Heart left ventricle (tissue), 16 donors: Measurements from ENCODE around the gene CDKN3. TPM values are rescaled to one million over a fixed set of nuclear protein-coding genes. Genes with fewer than 3 reads are reported as not detected.
"Not testable (repeated sequence)": the region's sequence is repeated elsewhere in the genome, so short reads cannot be mapped to it uniquely, and the experiment has no call there.

Experiments
- ATAC-seq, 4 donors: fragments of 200-7000 bp; cut with Tn5 transposase; one replicate each; pipeline ENCODE4 v1.9.1; 2020 to 2022; ENCODE audit warnings: moderate library complexity in 4 of 4, mild to moderate bottlenecking in 3 of 4, moderate number of reproducible peaks in 1 of 4
- DNase-seq, 5 donors: peaks; one replicate each; pipeline ENCODE4 v3.0.0-alpha.2; 2020
- H3K27ac ChIP-seq, 12 donors: fragments of 200-600 bp; sonication (generic) in 4 of 12; one replicate each; pipeline versions ENCODE4 v1.5.0 to v1.8.0; 2016 to 2022; ENCODE audit warnings: mild to moderate bottlenecking in 2 of 12
- H3K27me3 ChIP-seq, 9 donors: fragments of 200-600 bp; sonication (generic) in 2 of 9; one replicate each; pipeline versions ENCODE4 v1.5.1 to v1.8.0; 2016 to 2022; ENCODE audit warnings: mild to moderate bottlenecking in 3 of 9
- H3K36me3 ChIP-seq, 9 donors: fragments of 200-600 bp; sonication (generic) in 2 of 9; one replicate each; pipeline versions ENCODE4 v1.5.0 to v1.8.0; 2018 to 2022; ENCODE audit warnings: mild to moderate bottlenecking in 2 of 9
- H3K4me1 ChIP-seq, 12 donors: fragments of 200-600 bp; sonication (generic) in 4 of 12; one replicate each; pipeline versions ENCODE4 v1.5.0 to v1.8.0; 2016 to 2022; ENCODE audit warnings: mild to moderate bottlenecking in 3 of 12
- H3K4me3 ChIP-seq, 12 donors: fragments of 200-600 bp; sonication (generic) in 4 of 12; one replicate each; pipeline versions ENCODE4 v1.5.0 to v1.8.0; 2017 to 2022; ENCODE audit warnings: mild to moderate bottlenecking in 9 of 12, moderate library complexity in 4 of 12
- H3K9me3 ChIP-seq, 12 donors: fragments of 200-600 bp; sonication (generic) in 4 of 12; one replicate each; pipeline versions ENCODE4 v1.5.0 to v1.8.0; 2016 to 2022; ENCODE audit warnings: mild to moderate bottlenecking in 1 of 12
- POLR2A ChIP-seq, 2 donors: fragments of 450-650 bp; IDR thresholded peaks; one replicate each; pipeline ENCODE4 v1.6.1; 2017; ENCODE audit warnings: antibody characterized with exemption in 2 of 2, mild to moderate bottlenecking in 2 of 2, moderate library complexity in 2 of 2
- WGBS, 4 donors: extraction: QIAGEN DNeasy Blood & Tissue Kit in 2 of 4; methylation state at CpG; one replicate each; pipeline versions ENCODE4 v1.1.5 to v1.1.7; 2013 to 2018; 5-methylcytosine and 5-hydroxymethylcytosine counted together
- intact Hi-C, 10 donors: fragments of 100-400 bp; cut with DNase I; formaldehyde crosslinking; loops; one replicate each; pipeline versions ENCODE4 v1.11.1 to v1.14.2; 2022
- polyA plus RNA-seq, 2 donors: library from polyadenylated mRNA; stranded (reverse); fragments of 200-250 nt; gene quantifications; one replicate each; pipeline ENCODE4 v1.2.3, GENCODE V29; 2013
- total RNA-seq, 9 donors: library from RNA; depleted of rRNA in 2 of 9; stranded (reverse); fragments of >200 nt in 2 of 9; fragmentation: NEBNext Ultra II Directional in 3 of 9; extraction: Animal tissue kit (Norgen Biotek cat#: 25700) in 3 of 9; gene quantifications; one replicate each; pipeline versions ENCODE4 v1.1.0 to v1.2.4, GENCODE V29; 2016 to 2023
- TF ChIP-seq, protein P1 (sequence below), 12 donors: fragments of 200-600 bp; sonication (generic) in 4 of 12; IDR thresholded peaks; one replicate each; pipeline versions ENCODE4 v1.5.0 to v1.8.0; 2018 to 2022; ENCODE audit warnings: antibody characterized with exemption in 12 of 12, mild to moderate bottlenecking in 5 of 12
- donor health status: ischemic (EF 13 %, LVEDD 7.1; RV severe dilation, severe dysfunction).
- donor health status: healthy with polysubstance abuse.
- donor health status: DM: no; HTN: yes; CAD: no.
- donor health status: DM: no; HTN: no; CAD: no.
- donor health status: ischemic (EF 25% LVEDD 6.9; RV normal size, moderate dysfunction).
- donor health status: ischemic (EF 25% LVEDD 5.7; RV mildly dilated, moderate dysfunction).
- donor health status: healthy.
- donor health status: DM: yes; HTN: yes; CAD: no.
- donor health status: ischemic (EF 35%, LVEDD 5.7; RV mildly dilated, moderate dysfunction).
- donor health status: nonischemic (EF 11% LVEDD 7.7; RV severe dilation, severe dysfunction).
- donor health status: DM: yes; HTN: yes; CAD: no.
- donor health status: PGD.
- donor health status: ischemic (EF 29% LVEDD 5.4; RV normal size, mild dysfunction).
- donor health status: nonischemic (EF 23%, LVEDD 6.1; RV moderate dilation, normal function).

CDKN3 gene
- total and polyA plus RNA-seq, 11 donors, result 1.9 to 25.5 (median 4.4) TPM

DNA sequence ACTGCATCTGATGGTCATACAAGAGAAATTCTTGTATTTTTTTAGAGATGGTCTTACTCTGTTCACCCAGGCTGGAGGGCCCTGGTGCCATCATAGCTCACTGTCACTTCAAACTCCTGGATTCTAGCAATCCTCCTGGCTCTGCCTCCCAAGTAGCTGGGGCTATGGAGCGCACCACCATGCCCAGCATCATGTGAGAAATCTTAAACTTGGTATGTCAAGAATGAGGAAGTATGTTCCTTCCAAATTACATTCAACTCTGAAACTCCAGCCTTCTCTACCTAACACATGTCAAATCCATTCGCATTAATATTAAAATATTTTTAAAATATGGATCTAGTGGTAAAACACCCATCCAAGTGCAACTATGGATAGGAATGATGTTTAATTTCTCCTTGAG lies 27.5 kb upstream of the CDKN3 start:
- intact Hi-C loops, result loop anchor here in 1 of 10 donors (5.0 kb wide), 1 partner anchor 48 kb away; no protein-coding TSS in a partner anchor
- H3K27ac ChIP-seq, result no peak overlapping the region
- no peak for ATAC-seq
- TF ChIP-seq POLR2A (IDR thresholded peaks at IDR 0.05), result no peak
- TF ChIP-seq, protein P1, sequence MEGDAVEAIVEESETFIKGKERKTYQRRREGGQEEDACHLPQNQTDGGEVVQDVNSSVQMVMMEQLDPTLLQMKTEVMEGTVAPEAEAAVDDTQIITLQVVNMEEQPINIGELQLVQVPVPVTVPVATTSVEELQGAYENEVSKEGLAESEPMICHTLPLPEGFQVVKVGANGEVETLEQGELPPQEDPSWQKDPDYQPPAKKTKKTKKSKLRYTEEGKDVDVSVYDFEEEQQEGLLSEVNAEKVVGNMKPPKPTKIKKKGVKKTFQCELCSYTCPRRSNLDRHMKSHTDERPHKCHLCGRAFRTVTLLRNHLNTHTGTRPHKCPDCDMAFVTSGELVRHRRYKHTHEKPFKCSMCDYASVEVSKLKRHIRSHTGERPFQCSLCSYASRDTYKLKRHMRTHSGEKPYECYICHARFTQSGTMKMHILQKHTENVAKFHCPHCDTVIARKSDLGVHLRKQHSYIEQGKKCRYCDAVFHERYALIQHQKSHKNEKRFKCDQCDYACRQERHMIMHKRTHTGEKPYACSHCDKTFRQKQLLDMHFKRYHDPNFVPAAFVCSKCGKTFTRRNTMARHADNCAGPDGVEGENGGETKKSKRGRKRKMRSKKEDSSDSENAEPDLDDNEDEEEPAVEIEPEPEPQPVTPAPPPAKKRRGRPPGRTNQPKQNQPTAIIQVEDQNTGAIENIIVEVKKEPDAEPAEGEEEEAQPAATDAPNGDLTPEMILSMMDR (IDR thresholded peaks at IDR 0.05), result no peak
- 94 to 99% (median 97%) methylated on average over 2 of the region's 2 CpGs for WGBS, 4 donors
- H3K4me1 ChIP-seq, result peaks cover 0 to 29% (median 13%) of the 10 kb centered on the region in 12 donors
- no peaks in the 10 kb centered on the region for H3K9me3 ChIP-seq
- no peak for DNase-seq
- no peak overlapping the region for H3K4me3 ChIP-seq
- no peaks in the 10 kb centered on the region for H3K36me3 ChIP-seq
- no peaks in the 10 kb centered on the region for H3K27me3 ChIP-seq

DNA sequence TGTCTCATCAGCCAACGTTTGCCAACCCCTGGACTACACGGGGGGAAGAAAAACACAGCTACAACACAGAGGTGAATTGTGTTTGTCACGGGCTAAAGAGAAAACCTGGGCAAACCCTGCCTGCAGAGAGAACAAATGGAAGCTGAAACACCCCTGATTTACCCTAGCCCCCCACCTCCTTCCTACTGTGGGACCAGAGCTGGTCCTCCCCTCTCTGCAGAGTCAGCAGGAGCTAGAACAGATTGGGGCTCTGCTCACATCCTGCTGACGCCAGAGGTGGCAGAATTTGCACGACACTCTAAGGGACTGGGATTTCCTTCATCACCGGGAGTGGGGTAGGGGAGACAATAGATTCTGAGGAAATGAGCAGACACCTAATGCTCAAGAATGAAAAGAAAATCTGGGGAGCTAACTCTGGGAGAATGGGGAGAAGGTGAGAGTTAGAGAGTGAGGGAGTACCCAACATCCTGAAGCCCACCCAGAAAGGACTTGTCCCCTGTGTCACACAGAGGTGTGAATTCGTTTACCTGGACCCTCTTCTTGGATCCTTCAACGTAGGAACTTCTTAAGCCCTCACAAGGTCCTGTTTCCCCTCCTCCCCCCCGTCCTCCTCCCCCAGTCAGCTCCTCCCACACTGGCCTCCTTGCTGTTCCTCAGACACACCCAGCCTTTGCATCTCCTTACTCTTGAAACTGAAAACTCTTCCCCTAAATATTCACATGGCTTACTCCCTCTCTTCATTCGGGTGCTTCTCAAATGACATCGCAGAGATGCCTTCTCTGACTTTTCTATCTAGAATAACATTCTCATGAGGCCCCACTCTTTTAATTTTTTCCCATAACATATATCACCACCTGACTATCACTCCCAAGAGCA lies 26.2 kb upstream of the CDKN3 start:
- DNase-seq, result no peak
- Histone ChIP-seq H3K27me3 (no peaks in the 10 kb centered on the region), H3K27ac (no peak overlapping the region), H3K9me3 (no peaks in the 10 kb centered on the region), H3K4me3 (no peak overlapping the region), H3K36me3 (no peaks in the 10 kb centered on the region), H3K4me1 (peaks cover 0 to 17% (median 4%) of the 10 kb centered on the region in 12 donors)
- TF ChIP-seq, protein P1 (IDR thresholded peaks at IDR 0.05), result no peak
- TF ChIP-seq POLR2A (IDR thresholded peaks at IDR 0.05), result no peak
- intact Hi-C loops, result no loop called here
- no peak for ATAC-seq
- 53 to 57% (median 54%) methylated on average over 11 of the region's 11 CpGs for WGBS, 4 donors

DNA sequence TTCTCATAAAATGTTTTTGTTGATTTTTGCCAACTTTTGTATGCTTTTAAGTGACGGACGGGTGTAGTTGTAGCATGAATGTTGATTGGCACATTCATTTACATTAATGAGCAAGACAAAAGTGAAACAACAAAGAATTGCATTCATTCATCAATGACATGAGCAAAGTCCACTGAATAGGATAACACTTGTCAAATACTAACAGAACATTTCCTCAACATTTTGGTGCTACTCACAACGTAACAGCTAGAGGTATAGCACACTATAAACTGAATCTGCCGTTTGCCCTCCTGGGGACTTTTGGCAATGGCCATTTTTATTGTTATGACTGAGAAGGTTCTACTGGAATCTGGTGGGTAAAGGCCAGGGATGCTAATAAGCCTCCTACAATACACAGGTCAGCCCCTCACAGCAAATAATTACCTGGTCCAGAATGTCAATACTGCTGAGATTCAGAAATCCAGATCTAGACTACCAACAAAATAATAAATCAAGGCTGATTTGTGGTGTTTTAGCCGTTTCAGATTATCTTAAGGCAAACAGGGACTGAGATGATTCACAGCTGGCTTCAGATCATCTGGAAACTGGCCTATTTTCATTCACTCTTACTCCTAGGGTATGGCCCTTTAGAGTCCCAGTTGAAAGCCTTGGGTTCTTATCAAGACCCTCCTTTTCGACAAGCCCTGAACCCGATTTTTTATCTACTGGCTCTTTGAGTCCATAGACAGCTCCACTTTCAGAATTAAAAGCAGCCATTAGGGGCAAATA lies 22.5 kb upstream of the CDKN3 start:
- ATAC-seq, result no peak
- TF ChIP-seq, protein P1 (IDR thresholded peaks at IDR 0.05), result no peak
- TF ChIP-seq POLR2A (IDR thresholded peaks at IDR 0.05), result no peak
- 66 to 73% (median 68%) methylated on average over 7 of the region's 7 CpGs for WGBS, 4 donors
- no peak for DNase-seq
- no peaks in the 10 kb centered on the region for H3K27me3 ChIP-seq
- intact Hi-C loops, result no loop called here
- no peaks in the 10 kb centered on the region for H3K36me3 ChIP-seq
- peaks cover 0 to 4% (median 0%) of the 10 kb centered on the region in 12 donors for H3K4me1 ChIP-seq
- H3K27ac ChIP-seq, result peak overlapping the region in 2 of 12 donors; percentile 26 to 32
- no peaks in the 10 kb centered on the region for H3K9me3 ChIP-seq
- no peak overlapping the region for H3K4me3 ChIP-seq

DNA sequence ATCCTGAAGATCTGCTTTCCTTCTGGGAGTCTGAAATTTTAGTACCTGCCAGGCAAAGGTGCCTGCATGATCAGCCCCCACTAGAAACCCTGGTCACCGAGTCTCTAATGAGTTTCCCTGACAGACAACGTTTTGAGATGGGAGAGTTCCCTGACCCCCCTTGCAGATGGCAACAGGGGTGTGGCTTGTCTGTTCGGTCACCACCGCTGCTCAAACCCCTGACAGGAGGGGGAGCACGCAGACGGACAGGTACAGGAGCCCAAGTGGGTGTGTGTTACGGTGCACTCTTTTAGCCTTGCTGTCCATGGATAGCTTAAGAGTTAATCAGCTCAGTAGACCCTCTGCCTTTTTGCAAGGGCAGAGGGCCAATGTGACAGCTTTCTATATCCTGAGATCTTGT lies 19.3 kb upstream of the CDKN3 start:
- Histone ChIP-seq H3K4me1 (peaks cover 0 to 6% (median 0%) of the 10 kb centered on the region in 12 donors), H3K27ac (no peak overlapping the region), H3K27me3 (no peaks in the 10 kb centered on the region), H3K36me3 (no peaks in the 10 kb centered on the region), H3K4me3 (no peak overlapping the region), H3K9me3 (peaks cover 0 to 7% (median 0%) of the 10 kb centered on the region in 12 donors)
- intact Hi-C loops, result no loop called here
- no peak for TF ChIP-seq POLR2A (IDR thresholded peaks at IDR 0.05)
- TF ChIP-seq, protein P1 (IDR thresholded peaks at IDR 0.05), result no peak
- ATAC-seq (no peak), DNase-seq (no peak)
- 45 to 66% (median 51%) methylated on average over 7 of the region's 7 CpGs for WGBS, 4 donors

DNA sequence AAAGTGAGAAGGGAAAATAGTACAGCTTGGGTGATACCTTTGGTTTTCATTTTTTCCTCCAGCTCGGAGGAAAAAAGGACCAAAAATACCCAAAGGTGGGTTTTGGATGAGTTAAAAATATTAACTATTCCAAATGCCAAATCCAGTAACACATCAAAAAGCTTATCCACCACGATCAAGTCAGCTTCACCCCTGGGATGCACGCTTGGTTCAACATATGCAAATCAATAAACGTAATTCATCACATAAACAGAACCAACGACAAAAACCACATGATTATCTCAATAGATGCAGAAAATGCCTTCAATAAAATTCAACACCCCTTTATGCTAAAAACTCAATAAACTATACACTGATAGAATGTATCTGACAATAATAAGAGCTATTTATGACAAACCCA lies 17.9 kb upstream of the CDKN3 start:
- DNase-seq, H3K27me3 ChIP-seq, H3K9me3 ChIP-seq, H3K36me3 ChIP-seq, H3K4me1 ChIP-seq, H3K27ac ChIP-seq, H3K4me3 ChIP-seq, intact Hi-C loops, ATAC-seq: not testable (repeated sequence)
- 90 to 93% (median 91%) methylated on average over 5 of the region's 5 CpGs for WGBS, 4 donors

DNA sequence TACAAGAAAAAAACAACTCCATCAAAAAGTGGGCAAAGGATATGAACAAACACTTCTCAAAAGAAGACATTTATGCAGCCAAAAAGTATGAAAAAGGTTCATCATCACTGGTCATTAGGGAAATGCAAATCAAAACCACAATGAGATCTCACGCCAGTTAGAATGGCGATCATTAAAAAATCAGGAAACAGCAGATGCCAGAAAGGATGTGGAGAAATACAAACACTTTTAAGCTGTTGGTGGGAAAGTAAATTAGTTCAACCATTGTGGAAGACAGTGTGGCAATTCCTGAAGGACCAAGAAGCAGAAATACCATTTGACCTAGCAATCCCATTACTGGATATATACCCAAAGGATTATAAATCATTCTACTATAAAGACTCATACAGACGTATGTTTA lies 16.2 kb upstream of the CDKN3 start:
- H3K36me3 ChIP-seq, intact Hi-C loops, H3K27me3 ChIP-seq, ATAC-seq, H3K4me3 ChIP-seq, H3K9me3 ChIP-seq, H3K4me1 ChIP-seq, DNase-seq: not testable (repeated sequence)
- peak overlapping the region in 4 of 12 donors; percentile 7 to 52 (median 35) for H3K27ac ChIP-seq
- WGBS, 4 donors, result 42 to 55% (median 46%) methylated on average over 3 of the region's 3 CpGs
